ENCODE measurements around the gene NFATC3. TPM values are rescaled to one million over a fixed set of nuclear protein-coding genes. Genes with fewer than 3 reads are reported as not detected.

NFATC3 gene
- total and polyA plus RNA-seq, 2 of the 8 experiments (the other 6 are each of a cell fraction or from before 2014, with no cell fraction given): 17.6 to 34.5 TPM

DNA sequence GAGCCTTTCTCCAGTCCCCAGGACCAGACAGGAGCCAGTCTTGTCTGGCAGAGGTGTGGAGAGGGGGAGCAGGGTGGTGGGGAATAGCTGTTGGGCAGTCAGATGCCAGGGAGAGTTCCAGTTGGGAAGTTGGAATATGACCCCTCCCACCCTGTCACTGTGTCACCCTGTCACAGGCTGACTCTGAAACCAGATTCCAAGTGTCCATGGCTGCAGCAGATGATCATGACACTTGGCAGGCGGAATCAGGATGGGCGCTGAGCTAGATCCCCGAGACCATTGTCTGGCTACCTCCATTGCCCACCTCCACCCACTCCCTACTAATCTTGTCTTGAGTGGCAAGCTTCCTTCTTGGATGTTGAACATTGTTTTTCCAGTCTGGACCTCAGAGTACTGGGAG is 9.2 kb upstream of the NFATC3 start (continued):
- TF ChIP-seq, protein P1, sequence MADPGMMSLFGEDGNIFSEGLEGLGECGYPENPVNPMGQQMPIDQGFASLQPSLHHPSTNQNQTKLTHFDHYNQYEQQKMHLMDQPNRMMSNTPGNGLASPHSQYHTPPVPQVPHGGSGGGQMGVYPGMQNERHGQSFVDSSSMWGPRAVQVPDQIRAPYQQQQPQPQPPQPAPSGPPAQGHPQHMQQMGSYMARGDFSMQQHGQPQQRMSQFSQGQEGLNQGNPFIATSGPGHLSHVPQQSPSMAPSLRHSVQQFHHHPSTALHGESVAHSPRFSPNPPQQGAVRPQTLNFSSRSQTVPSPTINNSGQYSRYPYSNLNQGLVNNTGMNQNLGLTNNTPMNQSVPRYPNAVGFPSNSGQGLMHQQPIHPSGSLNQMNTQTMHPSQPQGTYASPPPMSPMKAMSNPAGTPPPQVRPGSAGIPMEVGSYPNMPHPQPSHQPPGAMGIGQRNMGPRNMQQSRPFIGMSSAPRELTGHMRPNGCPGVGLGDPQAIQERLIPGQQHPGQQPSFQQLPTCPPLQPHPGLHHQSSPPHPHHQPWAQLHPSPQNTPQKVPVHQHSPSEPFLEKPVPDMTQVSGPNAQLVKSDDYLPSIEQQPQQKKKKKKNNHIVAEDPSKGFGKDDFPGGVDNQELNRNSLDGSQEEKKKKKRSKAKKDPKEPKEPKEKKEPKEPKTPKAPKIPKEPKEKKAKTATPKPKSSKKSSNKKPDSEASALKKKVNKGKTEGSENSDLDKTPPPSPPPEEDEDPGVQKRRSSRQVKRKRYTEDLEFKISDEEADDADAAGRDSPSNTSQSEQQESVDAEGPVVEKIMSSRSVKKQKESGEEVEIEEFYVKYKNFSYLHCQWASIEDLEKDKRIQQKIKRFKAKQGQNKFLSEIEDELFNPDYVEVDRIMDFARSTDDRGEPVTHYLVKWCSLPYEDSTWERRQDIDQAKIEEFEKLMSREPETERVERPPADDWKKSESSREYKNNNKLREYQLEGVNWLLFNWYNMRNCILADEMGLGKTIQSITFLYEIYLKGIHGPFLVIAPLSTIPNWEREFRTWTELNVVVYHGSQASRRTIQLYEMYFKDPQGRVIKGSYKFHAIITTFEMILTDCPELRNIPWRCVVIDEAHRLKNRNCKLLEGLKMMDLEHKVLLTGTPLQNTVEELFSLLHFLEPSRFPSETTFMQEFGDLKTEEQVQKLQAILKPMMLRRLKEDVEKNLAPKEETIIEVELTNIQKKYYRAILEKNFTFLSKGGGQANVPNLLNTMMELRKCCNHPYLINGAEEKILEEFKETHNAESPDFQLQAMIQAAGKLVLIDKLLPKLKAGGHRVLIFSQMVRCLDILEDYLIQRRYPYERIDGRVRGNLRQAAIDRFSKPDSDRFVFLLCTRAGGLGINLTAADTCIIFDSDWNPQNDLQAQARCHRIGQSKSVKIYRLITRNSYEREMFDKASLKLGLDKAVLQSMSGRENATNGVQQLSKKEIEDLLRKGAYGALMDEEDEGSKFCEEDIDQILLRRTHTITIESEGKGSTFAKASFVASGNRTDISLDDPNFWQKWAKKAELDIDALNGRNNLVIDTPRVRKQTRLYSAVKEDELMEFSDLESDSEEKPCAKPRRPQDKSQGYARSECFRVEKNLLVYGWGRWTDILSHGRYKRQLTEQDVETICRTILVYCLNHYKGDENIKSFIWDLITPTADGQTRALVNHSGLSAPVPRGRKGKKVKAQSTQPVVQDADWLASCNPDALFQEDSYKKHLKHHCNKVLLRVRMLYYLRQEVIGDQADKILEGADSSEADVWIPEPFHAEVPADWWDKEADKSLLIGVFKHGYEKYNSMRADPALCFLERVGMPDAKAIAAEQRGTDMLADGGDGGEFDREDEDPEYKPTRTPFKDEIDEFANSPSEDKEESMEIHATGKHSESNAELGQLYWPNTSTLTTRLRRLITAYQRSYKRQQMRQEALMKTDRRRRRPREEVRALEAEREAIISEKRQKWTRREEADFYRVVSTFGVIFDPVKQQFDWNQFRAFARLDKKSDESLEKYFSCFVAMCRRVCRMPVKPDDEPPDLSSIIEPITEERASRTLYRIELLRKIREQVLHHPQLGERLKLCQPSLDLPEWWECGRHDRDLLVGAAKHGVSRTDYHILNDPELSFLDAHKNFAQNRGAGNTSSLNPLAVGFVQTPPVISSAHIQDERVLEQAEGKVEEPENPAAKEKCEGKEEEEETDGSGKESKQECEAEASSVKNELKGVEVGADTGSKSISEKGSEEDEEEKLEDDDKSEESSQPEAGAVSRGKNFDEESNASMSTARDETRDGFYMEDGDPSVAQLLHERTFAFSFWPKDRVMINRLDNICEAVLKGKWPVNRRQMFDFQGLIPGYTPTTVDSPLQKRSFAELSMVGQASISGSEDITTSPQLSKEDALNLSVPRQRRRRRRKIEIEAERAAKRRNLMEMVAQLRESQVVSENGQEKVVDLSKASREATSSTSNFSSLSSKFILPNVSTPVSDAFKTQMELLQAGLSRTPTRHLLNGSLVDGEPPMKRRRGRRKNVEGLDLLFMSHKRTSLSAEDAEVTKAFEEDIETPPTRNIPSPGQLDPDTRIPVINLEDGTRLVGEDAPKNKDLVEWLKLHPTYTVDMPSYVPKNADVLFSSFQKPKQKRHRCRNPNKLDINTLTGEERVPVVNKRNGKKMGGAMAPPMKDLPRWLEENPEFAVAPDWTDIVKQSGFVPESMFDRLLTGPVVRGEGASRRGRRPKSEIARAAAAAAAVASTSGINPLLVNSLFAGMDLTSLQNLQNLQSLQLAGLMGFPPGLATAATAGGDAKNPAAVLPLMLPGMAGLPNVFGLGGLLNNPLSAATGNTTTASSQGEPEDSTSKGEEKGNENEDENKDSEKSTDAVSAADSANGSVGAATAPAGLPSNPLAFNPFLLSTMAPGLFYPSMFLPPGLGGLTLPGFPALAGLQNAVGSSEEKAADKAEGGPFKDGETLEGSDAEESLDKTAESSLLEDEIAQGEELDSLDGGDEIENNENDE (IDR thresholded peaks at IDR 0.05; ENCODE audit: insufficient replicate concordance, low read length): no peak
- TF ChIP-seq CREB1 (IDR thresholded peaks at IDR 0.05): no peak

Measured in H1 (cell line).